ENCODE results near the gene EMILIN1.

- TF ChIP-seq RFX5 (IDR thresholded peaks at IDR 0.05; ENCODE audit: low read length) (no peak), NRF1 (IDR thresholded peaks at IDR 0.05; ENCODE audit: low read depth, low read length) (no peak), YY1 (IDR thresholded peaks at IDR 0.05; ENCODE audit: low read depth) (no peak), CTCF (IDR thresholded peaks at IDR 0.05) (no peak), ELF1 (IDR thresholded peaks at IDR 0.05) (no peak), RAD21 (IDR thresholded peaks at IDR 0.05; ENCODE audit: low read length) (no peak)
- TF ChIP-seq, protein P1, sequence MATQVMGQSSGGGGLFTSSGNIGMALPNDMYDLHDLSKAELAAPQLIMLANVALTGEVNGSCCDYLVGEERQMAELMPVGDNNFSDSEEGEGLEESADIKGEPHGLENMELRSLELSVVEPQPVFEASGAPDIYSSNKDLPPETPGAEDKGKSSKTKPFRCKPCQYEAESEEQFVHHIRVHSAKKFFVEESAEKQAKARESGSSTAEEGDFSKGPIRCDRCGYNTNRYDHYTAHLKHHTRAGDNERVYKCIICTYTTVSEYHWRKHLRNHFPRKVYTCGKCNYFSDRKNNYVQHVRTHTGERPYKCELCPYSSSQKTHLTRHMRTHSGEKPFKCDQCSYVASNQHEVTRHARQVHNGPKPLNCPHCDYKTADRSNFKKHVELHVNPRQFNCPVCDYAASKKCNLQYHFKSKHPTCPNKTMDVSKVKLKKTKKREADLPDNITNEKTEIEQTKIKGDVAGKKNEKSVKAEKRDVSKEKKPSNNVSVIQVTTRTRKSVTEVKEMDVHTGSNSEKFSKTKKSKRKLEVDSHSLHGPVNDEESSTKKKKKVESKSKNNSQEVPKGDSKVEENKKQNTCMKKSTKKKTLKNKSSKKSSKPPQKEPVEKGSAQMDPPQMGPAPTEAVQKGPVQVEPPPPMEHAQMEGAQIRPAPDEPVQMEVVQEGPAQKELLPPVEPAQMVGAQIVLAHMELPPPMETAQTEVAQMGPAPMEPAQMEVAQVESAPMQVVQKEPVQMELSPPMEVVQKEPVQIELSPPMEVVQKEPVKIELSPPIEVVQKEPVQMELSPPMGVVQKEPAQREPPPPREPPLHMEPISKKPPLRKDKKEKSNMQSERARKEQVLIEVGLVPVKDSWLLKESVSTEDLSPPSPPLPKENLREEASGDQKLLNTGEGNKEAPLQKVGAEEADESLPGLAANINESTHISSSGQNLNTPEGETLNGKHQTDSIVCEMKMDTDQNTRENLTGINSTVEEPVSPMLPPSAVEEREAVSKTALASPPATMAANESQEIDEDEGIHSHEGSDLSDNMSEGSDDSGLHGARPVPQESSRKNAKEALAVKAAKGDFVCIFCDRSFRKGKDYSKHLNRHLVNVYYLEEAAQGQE (IDR thresholded peaks at IDR 0.05; ENCODE audit: low read depth, low read length), result no peak
These were observed 9.0 kb upstream of the EMILIN1 start for GRCh38 chr2:27069436-27069835.

All from SK-N-SH (cell line).